Mesothelial cell of epicardium (in vitro differentiated cells): ENCODE results near the gene ZNF618. TPM values are rescaled to one million over a fixed set of nuclear protein-coding genes. Genes with fewer than 3 reads are reported as not detected.

ENCODE experiments used
- DNase-seq, 2 experiments: peaks; one replicate each; pipeline ENCODE4 v3.0.0; 2021; ENCODE audit warnings: low spot score in 2 of 2; ENCODE audit not compliant: unreplicated experiment in 2 of 2
- H3K27ac Mint-ChIP-seq: 2 replicates; pipeline ENCODE4 v1.8.0; 2021; ENCODE audit warnings: mixed read lengths
- H3K27me3 Mint-ChIP-seq: 2 replicates; pipeline ENCODE4 v1.8.0; 2021; ENCODE audit warnings: low read depth, mixed read lengths
- H3K36me3 Mint-ChIP-seq: 2 replicates; pipeline ENCODE4 v1.8.0; 2021; ENCODE audit warnings: mixed read lengths
- H3K4me1 Mint-ChIP-seq: 2 replicates; pipeline ENCODE4 v1.8.0; 2021; ENCODE audit warnings: mixed read lengths
- H3K4me3 Mint-ChIP-seq: 2 replicates; pipeline ENCODE4 v1.8.0; 2021; ENCODE audit warnings: mild to moderate bottlenecking, moderate library complexity, mixed read lengths
- H3K9me3 Mint-ChIP-seq: 2 replicates; pipeline ENCODE4 v1.8.0; 2021; ENCODE audit warnings: mixed read lengths
- total RNA-seq: library from RNA; stranded (reverse); gene quantifications from 3 replicates; pipeline ENCODE4 v1.2.1, GENCODE V29; 2021
- TF ChIP-seq, protein P1 (sequence below): fragments of 200-600 bp; sonication (generic); IDR thresholded peaks from one replicate; pipeline ENCODE4 v1.5.0; 2021; ENCODE audit warnings: antibody characterized with exemption; ENCODE audit not compliant: unreplicated experiment

The ZNF618 gene
- total RNA-seq, 1 donor from 2014 or later = 78.9 TPM

DNA sequence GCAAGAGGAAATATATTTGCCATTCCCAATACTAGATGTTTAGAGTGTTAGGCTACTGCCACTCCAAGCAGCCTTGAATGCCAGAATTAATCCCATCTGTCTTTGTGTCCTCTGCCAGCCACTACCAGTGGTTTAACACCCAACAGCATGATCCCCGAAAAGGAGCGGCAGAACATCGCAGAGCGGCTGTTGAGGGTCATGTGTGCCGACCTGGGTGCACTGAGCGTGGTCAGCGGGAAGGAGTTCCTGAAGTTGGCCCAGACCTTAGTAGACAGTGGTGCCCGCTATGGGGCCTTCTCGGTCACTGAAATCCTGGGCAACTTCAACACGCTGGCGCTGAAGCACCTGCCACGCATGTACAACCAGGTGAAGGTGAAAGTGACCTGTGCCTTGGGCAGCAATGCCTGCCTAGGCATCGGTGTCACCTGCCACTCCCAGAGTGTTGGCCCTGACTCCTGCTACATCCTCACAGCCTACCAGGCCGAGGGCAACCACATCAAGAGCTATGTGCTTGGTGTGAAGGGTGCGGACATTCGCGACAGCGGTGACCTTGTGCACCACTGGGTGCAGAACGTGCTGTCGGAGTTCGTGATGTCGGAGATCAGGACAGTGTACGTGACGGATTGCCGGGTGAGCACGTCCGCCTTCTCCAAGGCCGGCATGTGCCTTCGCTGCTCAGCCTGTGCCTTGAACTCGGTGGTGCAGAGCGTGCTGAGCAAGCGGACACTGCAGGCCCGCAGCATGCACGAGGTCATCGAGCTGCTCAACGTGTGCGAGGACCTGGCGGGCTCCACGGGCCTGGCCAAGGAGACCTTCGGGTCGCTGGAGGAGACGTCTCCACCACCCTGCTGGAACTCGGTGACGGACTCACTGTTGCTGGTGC is 172.7 kb downstream of the ZNF618 start:
- H3K4me3 Mint-ChIP-seq = no peak overlapping the region
- H3K4me1 Mint-ChIP-seq = no peaks in the 10 kb centered on the region
- peaks cover 67% of the 10 kb centered on the region for H3K36me3 Mint-ChIP-seq
- no peaks in the 10 kb centered on the region for H3K27me3 Mint-ChIP-seq
- H3K9me3 Mint-ChIP-seq = peaks cover 20% of the 10 kb centered on the region
- TF ChIP-seq, protein P1, sequence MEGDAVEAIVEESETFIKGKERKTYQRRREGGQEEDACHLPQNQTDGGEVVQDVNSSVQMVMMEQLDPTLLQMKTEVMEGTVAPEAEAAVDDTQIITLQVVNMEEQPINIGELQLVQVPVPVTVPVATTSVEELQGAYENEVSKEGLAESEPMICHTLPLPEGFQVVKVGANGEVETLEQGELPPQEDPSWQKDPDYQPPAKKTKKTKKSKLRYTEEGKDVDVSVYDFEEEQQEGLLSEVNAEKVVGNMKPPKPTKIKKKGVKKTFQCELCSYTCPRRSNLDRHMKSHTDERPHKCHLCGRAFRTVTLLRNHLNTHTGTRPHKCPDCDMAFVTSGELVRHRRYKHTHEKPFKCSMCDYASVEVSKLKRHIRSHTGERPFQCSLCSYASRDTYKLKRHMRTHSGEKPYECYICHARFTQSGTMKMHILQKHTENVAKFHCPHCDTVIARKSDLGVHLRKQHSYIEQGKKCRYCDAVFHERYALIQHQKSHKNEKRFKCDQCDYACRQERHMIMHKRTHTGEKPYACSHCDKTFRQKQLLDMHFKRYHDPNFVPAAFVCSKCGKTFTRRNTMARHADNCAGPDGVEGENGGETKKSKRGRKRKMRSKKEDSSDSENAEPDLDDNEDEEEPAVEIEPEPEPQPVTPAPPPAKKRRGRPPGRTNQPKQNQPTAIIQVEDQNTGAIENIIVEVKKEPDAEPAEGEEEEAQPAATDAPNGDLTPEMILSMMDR = no peak
- H3K27ac Mint-ChIP-seq = no peak overlapping the region
- DNase-seq = no peak

DNA sequence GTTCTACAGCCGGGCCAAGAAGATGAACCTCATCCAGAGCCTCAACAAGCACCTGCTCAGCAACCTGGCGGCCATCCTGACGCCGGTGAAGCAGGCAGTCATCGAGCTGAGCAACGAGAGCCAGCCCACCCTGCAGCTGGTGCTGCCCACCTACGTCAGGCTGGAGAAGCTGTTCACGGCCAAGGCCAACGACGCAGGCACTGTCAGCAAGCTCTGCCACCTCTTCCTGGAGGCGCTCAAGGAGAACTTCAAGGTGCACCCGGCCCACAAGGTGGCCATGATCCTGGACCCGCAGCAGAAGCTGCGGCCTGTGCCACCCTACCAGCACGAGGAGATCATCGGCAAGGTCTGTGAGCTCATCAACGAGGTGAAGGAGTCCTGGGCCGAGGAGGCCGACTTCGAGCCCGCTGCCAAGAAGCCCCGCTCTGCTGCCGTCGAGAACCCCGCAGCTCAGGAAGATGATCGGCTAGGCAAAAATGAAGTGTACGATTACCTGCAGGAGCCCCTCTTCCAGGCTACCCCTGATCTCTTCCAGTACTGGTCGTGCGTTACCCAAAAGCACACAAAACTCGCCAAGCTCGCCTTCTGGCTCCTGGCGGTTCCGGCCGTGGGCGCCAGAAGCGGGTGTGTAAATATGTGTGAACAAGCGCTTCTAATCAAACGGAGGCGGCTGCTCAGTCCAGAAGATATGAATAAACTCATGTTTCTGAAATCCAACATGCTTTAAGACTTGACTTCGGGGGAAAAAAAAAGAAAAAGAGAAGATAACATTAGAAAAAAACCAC is 173.5 kb downstream of the ZNF618 start:
- peaks cover 59% of the 10 kb centered on the region for H3K36me3 Mint-ChIP-seq
- TF ChIP-seq, protein P1 = no peak
- no peak overlapping the region for H3K27ac Mint-ChIP-seq
- no peaks in the 10 kb centered on the region for H3K27me3 Mint-ChIP-seq
- peaks cover 11% of the 10 kb centered on the region for H3K9me3 Mint-ChIP-seq
- no peak overlapping the region for H3K4me3 Mint-ChIP-seq
- no peaks in the 10 kb centered on the region for H3K4me1 Mint-ChIP-seq
- no peak for DNase-seq

DNA sequence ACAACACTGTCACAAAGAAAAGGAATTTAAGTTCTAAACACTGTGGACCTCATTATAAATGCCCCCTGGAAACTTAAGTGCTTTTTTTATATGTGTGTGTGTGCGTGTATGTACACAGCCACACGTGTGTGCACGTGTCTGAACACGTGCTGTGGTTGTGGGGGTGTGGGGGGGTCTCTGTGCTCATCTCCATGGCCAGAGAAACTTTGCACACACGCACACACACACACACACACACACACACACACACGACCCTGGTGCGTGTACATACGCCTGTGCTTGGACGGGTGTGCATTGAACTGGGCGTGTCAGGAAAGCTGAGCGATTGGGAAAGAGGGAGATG is 174.1 kb downstream of the ZNF618 start:
- Mint-ChIP-seq H3K36me3 (peaks cover 53% of the 10 kb centered on the region), H3K4me3 (no peak overlapping the region), H3K9me3 (peaks cover 8% of the 10 kb centered on the region), H3K27me3 (no peaks in the 10 kb centered on the region), H3K27ac (no peak overlapping the region), H3K4me1 (no peaks in the 10 kb centered on the region)
- TF ChIP-seq, protein P1 = no peak
- no peak for DNase-seq

DNA sequence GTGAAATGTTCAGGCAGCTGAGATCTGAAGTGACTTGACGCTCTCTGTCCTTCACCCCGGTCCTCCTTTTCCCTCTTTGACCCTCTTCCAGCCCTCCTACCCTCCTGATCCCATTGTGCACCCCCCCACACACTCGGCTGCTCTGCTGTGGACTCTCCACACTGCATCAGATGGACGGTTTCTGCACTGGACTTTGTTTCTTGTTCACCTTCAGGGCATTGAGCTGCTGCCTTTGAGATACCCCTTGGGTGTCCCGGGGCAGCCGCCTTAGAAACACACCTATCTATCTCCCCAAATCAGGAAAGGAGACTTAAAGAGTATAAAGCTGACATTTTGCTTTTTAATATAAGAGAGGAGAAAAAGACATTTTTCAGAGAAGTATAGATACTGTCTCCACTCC is 174.5 kb downstream of the ZNF618 start:
- Mint-ChIP-seq H3K9me3 (peaks cover 3% of the 10 kb centered on the region), H3K27me3 (no peaks in the 10 kb centered on the region), H3K27ac (no peak overlapping the region), H3K36me3 (peaks cover 49% of the 10 kb centered on the region), H3K4me3 (no peak overlapping the region), H3K4me1 (no peaks in the 10 kb centered on the region)
- no peak for DNase-seq
- TF ChIP-seq, protein P1 = no peak

DNA sequence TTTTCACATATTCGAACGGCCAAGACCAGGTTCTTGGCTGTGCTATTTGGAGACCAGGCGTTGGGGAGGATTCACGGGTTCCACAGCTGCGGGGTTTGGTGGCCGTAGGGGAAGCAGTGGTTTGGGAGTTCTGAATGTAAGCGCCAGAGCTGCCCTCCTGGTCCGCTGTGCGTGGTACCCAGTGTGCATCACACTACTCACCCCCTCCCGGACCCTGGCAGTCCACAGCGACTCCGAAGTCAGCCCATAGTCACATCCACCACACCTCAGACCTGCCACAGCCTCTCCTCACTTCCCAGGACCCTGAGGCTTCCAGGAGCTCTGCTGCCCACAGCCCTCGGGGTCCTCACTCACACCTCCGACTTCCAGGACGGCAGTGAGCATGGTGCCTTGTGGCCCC is 175.2 kb downstream of the ZNF618 start:
- Mint-ChIP-seq H3K27ac (no peak overlapping the region), H3K9me3 (no peaks in the 10 kb centered on the region), H3K36me3 (peaks cover 49% of the 10 kb centered on the region), H3K4me1 (no peaks in the 10 kb centered on the region), H3K4me3 (no peak overlapping the region), H3K27me3 (no peaks in the 10 kb centered on the region)
- TF ChIP-seq, protein P1 = no peak
- DNase-seq = no peak
